Bronchial epithelial cell (primary cell): ENCODE data around the gene CDC42SE1. TPM values are rescaled to one million over a fixed set of nuclear protein-coding genes. Genes with fewer than 3 reads are reported as not detected.
A peak's percentile ranks its signal among the peaks of the same experiment; 100 is the strongest.

Source experiments
- DNase-seq: peaks from one replicate; pipeline ENCODE4 v3.0.0-alpha.2; 2010; ENCODE audit warnings: low read depth
- FAIRE-seq: peaks from 2 replicates; lab custom pipeline; 2011; peaks lifted over from hg19 to GRCh38; lab: Jason Lieb, UNC
- H3K27me3 ChIP-seq: 2 replicates; pipeline ENCODE4 v1.5.1; 2011; ENCODE audit warnings: low read length; ENCODE audit not compliant: control insufficient read depth, insufficient read depth
- H3K36me3 ChIP-seq: 2 replicates; pipeline ENCODE4 v1.5.1; 2011; ENCODE audit warnings: low read length; ENCODE audit not compliant: control insufficient read depth, insufficient read depth
- H3K4me3 ChIP-seq: 2 replicates; pipeline ENCODE4 v1.5.1; 2011; ENCODE audit warnings: mild to moderate bottlenecking, low read depth, low read length, control low read depth
- total RNA-seq: library from RNA; depleted of rRNA; stranded (reverse); fragments of >200 nt; gene quantifications from 2 replicates; pipeline ENCODE4 v1.2.1, GENCODE V29; 2014
- TF ChIP-seq, protein P1 (sequence below): IDR thresholded peaks from 2 replicates; pipeline ENCODE4 v1.5.1; 2011; ENCODE audit warnings: mild to moderate bottlenecking, moderate library complexity, low read length, control low read depth, inconsistent platforms; ENCODE audit not compliant: insufficient read depth, severe bottlenecking

The CDC42SE1 gene
- total RNA-seq, 1 donor from 2014 or later, result 81.6 TPM

DNA sequence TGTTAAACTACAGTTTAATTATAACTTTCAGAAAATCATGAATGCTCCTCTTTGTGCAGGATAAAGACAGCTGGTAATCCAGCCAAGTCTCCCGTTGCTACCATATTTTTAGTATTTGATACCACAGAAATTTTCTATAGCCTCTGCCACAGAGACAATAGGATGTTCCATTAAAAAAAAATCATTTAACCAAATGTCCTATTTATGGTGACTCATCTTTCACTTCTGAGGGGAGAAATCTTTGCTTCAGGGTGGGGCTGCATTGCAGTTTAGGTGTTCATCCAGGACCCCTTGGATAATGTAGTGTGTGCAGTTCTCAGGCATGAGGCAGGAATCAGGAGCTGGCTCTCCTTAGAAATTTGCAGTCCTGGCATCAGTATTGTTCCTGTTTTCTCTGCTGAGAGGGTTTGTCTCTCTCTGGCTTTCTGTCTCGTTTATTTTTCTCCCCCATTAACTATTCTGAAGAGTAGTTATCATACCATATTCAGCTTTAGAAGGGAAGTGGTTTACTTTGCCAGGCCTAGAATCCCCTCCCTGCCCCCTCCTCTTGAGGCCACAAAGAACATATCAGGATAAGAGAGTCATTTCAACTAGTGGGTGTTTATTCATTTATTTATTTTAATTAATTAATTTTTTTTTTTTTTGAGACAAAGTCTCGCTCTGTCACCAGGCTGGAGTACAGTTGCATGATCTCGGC is 48.1 kb downstream of the CDC42SE1 start:
- H3K27me3 ChIP-seq, result no peaks in the 10 kb centered on the region
- H3K36me3 ChIP-seq, result no peaks in the 10 kb centered on the region
- DNase-seq, result no peak
- TF ChIP-seq, protein P1, sequence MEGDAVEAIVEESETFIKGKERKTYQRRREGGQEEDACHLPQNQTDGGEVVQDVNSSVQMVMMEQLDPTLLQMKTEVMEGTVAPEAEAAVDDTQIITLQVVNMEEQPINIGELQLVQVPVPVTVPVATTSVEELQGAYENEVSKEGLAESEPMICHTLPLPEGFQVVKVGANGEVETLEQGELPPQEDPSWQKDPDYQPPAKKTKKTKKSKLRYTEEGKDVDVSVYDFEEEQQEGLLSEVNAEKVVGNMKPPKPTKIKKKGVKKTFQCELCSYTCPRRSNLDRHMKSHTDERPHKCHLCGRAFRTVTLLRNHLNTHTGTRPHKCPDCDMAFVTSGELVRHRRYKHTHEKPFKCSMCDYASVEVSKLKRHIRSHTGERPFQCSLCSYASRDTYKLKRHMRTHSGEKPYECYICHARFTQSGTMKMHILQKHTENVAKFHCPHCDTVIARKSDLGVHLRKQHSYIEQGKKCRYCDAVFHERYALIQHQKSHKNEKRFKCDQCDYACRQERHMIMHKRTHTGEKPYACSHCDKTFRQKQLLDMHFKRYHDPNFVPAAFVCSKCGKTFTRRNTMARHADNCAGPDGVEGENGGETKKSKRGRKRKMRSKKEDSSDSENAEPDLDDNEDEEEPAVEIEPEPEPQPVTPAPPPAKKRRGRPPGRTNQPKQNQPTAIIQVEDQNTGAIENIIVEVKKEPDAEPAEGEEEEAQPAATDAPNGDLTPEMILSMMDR, result no peak
- H3K4me3 ChIP-seq, result no peak overlapping the region
- no peak for FAIRE-seq

- no peaks in the 10 kb centered on the region for H3K36me3 ChIP-seq
- H3K4me3 ChIP-seq, result no peak overlapping the region
- TF ChIP-seq, protein P1, result no peak
- DNase-seq (no peak), FAIRE-seq (no peak)
- H3K27me3 ChIP-seq, result no peaks in the 10 kb centered on the region
Observed at GRCh38 chr1:151010346-151010726, 49.1 kb downstream of the CDC42SE1 start.

DNA sequence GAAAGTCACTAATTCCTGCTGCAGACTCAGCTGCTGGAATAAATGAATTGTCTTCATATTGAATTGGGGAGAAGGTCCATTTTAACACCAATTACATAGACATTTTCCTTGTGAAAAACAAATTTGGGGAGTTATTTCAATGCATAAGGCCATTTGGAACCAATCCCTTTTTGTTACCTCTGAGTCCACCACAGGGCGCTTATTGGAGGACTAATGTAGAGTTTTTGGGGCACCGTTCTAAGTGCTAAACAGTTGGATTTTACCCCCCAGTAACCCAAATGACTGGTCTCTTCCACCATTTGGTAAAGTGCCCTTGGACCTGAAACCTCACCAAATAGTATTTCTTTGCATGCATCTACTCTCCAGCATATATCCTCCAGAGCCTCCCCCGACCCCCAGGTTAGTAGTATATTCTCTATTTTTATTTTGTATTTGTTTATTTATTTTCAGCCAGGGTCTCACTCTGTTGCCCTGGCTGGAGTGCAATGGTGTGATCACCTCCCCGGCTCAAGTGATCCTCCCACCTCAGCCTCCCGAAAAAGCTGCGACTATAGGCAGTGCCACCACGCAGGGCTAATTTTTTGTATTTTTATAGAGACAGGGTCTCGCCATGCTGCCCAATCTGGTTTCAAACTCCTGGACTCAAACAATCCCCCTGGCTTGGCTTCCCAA is 49.6 kb downstream of the CDC42SE1 start:
- FAIRE-seq, result no peak
- no peak overlapping the region for H3K4me3 ChIP-seq
- no peak for DNase-seq
- H3K36me3 ChIP-seq, result no peaks in the 10 kb centered on the region
- TF ChIP-seq, protein P1, result no peak
- no peaks in the 10 kb centered on the region for H3K27me3 ChIP-seq

DNA sequence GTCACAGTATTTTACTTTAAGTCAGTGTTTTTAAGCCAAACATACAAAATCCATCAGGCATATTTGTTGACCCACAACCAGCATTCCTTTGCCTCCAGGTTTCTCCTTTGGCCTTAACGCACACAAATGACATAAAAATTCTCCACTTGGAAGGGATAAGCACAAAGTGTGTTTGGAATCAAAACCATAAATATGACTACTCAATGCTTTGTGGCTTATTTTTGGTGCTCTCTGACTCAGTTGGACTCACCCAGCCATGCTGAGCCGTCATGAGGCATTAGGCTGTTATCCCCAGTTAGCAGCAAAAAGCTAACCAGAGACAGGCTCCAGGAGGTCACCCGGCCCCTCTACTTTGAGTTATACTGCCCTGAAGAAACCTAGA is 50.2 kb downstream of the CDC42SE1 start:
- no peaks in the 10 kb centered on the region for H3K36me3 ChIP-seq
- H3K27me3 ChIP-seq, result no peaks in the 10 kb centered on the region
- H3K4me3 ChIP-seq, result peak overlapping the region; percentile 78
- FAIRE-seq (no peak), DNase-seq (no peak)
- TF ChIP-seq, protein P1, result no peak

DNA sequence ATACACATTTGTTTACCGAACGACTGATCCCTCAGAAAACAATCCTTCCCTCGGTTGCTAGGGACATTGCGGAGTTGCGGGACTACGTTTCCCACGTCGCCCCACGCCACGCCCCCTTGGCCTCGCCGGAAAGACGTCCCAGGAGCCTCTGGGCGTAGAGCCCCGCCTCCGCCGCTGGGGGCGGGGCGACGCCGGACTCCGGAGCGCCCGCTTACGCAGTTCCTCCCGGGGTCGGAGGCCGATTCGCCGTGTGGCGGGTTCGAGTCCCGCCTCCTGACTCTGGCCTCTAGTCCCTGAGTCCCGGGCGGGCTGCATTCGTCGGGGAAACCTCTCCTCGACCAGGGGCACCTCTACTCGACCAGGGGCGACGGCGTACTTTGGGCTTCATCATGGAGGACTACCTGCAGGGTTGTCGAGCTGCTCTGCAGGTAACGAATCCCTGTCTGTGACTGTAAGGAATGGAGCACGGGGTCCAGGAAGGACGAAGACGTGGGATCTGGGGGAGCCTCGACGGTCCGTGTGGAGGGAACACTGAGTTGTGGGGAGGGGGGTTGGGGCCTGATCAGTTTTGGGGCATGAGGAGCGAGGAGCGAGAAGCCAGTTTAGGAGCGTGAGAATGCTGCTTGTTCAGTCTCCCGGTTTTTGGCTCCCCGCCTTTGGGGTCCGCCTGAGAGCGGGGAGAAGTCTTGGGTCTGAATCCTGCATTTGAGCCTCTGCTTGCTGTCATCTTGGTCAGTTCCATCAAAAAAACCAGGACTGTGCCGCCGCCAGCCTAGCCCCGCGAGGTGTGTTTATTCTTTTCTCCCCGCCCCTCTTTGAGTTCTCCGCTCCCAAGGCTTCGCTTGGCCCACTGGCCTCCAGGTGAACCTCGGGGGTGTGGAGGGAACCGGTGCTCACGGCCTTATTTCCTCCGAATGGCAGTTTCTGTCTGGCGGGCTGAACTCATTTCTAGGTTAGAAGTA is 50.9 kb downstream of the CDC42SE1 start, which contains the start of gene PRUNE1:
Gene PRUNE1, plus strand, starts transcription at position 206 of the 962 bp plus-strand sequence. Its CDS starts 184 bp downstream, at position 390.
- H3K27me3 ChIP-seq, result no peaks in the 10 kb centered on the region
- TF ChIP-seq, protein P1, result no peak
- peak within 1 kb of the TSS; percentile 78 for H3K4me3 ChIP-seq
- DNase-seq (peak; percentile 92), FAIRE-seq (no peak)
- no peaks in the 10 kb centered on the region for H3K36me3 ChIP-seq
